Measurements from ENCODE around the gene MOK.

MOK gene

GRCh38 chr14:102225386-102225785 is 79.6 kb downstream of the MOK start:
- H3K9me3 Mint-ChIP-seq, result no peaks in the 10 kb centered on the region
- DNase-seq (ENCODE audit: low spot score in 2 of 2), result no peak
- H3K4me1 Mint-ChIP-seq, result peaks cover 2% of the 10 kb centered on the region
- no peak overlapping the region for H3K27ac Mint-ChIP-seq
- H3K36me3 Mint-ChIP-seq, result peaks cover 6% of the 10 kb centered on the region
- H3K4me3 Mint-ChIP-seq, result no peak overlapping the region
- ATAC-seq (ENCODE audit: low read depth), result no peak
- no peaks in the 10 kb centered on the region for H3K27me3 Mint-ChIP-seq

GRCh38 chr14:102223682-102224081 is 81.3 kb downstream of the MOK start:
- ATAC-seq (ENCODE audit: low read depth) (no peak), DNase-seq (ENCODE audit: low spot score in 2 of 2) (no peak)
- no peaks in the 10 kb centered on the region for H3K9me3 Mint-ChIP-seq
- H3K27me3 Mint-ChIP-seq, result no peaks in the 10 kb centered on the region
- H3K27ac Mint-ChIP-seq, result no peak overlapping the region
- H3K4me3 Mint-ChIP-seq, result no peak overlapping the region
- peaks cover 6% of the 10 kb centered on the region for H3K36me3 Mint-ChIP-seq
- H3K4me1 Mint-ChIP-seq, result peaks cover 9% of the 10 kb centered on the region

- no peak overlapping the region for H3K27ac Mint-ChIP-seq
- H3K9me3 Mint-ChIP-seq, result no peaks in the 10 kb centered on the region
- no peaks in the 10 kb centered on the region for H3K27me3 Mint-ChIP-seq
- DNase-seq (ENCODE audit: low spot score in 2 of 2) (no peak), ATAC-seq (ENCODE audit: low read depth) (no peak)
- H3K4me3 Mint-ChIP-seq, result no peak overlapping the region
- H3K4me1 Mint-ChIP-seq, result peaks cover 9% of the 10 kb centered on the region
- peaks cover 6% of the 10 kb centered on the region for H3K36me3 Mint-ChIP-seq
Measured at GRCh38 chr14:102222751-102223150, 82.2 kb downstream of the MOK start.

GRCh38 chr14:102222009-102222575 is 82.9 kb downstream of the MOK start:
- no peak for ATAC-seq (ENCODE audit: low read depth)
- Mint-ChIP-seq H3K27me3 (no peaks in the 10 kb centered on the region), H3K36me3 (peaks cover 8% of the 10 kb centered on the region), H3K4me3 (no peak overlapping the region), H3K9me3 (no peaks in the 10 kb centered on the region), H3K4me1 (peaks cover 12% of the 10 kb centered on the region), H3K27ac (no peak overlapping the region)
- no peak for DNase-seq (ENCODE audit: low spot score in 2 of 2)

GRCh38 chr14:102221026-102221425 is 83.9 kb downstream of the MOK start:
- H3K4me1 Mint-ChIP-seq, result peaks cover 12% of the 10 kb centered on the region
- no peaks in the 10 kb centered on the region for H3K27me3 Mint-ChIP-seq
- DNase-seq (ENCODE audit: low spot score in 2 of 2), result no peak
- H3K4me3 Mint-ChIP-seq, result no peak overlapping the region
- H3K36me3 Mint-ChIP-seq, result peaks cover 8% of the 10 kb centered on the region
- ATAC-seq (ENCODE audit: low read depth), result no peak
- H3K9me3 Mint-ChIP-seq, result no peaks in the 10 kb centered on the region
- H3K27ac Mint-ChIP-seq, result no peak overlapping the region

- Mint-ChIP-seq H3K4me3 (peak overlapping the region; percentile 3), H3K4me1 (peaks cover 10% of the 10 kb centered on the region), H3K27ac (no peak overlapping the region), H3K27me3 (no peaks in the 10 kb centered on the region), H3K9me3 (no peaks in the 10 kb centered on the region), H3K36me3 (peaks cover 8% of the 10 kb centered on the region)
- peak; percentile 98 for ATAC-seq (ENCODE audit: low read depth)
- DNase-seq (ENCODE audit: low spot score in 2 of 2), result peak; percentile 44 to 60
Measured at GRCh38 chr14:102220031-102220430, 84.9 kb downstream of the MOK start.

- Mint-ChIP-seq H3K9me3 (no peaks in the 10 kb centered on the region), H3K27ac (no peak overlapping the region), H3K36me3 (peaks cover 6% of the 10 kb centered on the region), H3K4me1 (peaks cover 10% of the 10 kb centered on the region), H3K4me3 (no peak overlapping the region), H3K27me3 (no peaks in the 10 kb centered on the region)
- DNase-seq (ENCODE audit: low spot score in 2 of 2) (no peak), ATAC-seq (ENCODE audit: low read depth) (no peak)
Measured at GRCh38 chr14:102219316-102219715, 85.6 kb downstream of the MOK start.

GRCh38 chr14:102218688-102219087 is 86.3 kb downstream of the MOK start:
- Mint-ChIP-seq H3K4me3 (no peak overlapping the region), H3K4me1 (peaks cover 10% of the 10 kb centered on the region), H3K27me3 (no peaks in the 10 kb centered on the region), H3K27ac (no peak overlapping the region), H3K9me3 (no peaks in the 10 kb centered on the region), H3K36me3 (peaks cover 4% of the 10 kb centered on the region)
- ATAC-seq (ENCODE audit: low read depth), result no peak
- no peak for DNase-seq (ENCODE audit: low spot score in 2 of 2)

- ATAC-seq (ENCODE audit: low read depth) (no peak), DNase-seq (ENCODE audit: low spot score in 2 of 2) (no peak)
- no peak overlapping the region for H3K4me3 Mint-ChIP-seq
- no peaks in the 10 kb centered on the region for H3K27me3 Mint-ChIP-seq
- no peaks in the 10 kb centered on the region for H3K9me3 Mint-ChIP-seq
- peaks cover 2% of the 10 kb centered on the region for H3K36me3 Mint-ChIP-seq
- H3K27ac Mint-ChIP-seq, result no peak overlapping the region
- peaks cover 10% of the 10 kb centered on the region for H3K4me1 Mint-ChIP-seq
Measured at GRCh38 chr14:102217987-102218421, 87.0 kb downstream of the MOK start.

- H3K4me3 Mint-ChIP-seq, result no peak overlapping the region
- H3K27ac Mint-ChIP-seq, result no peak overlapping the region
- DNase-seq (ENCODE audit: low spot score in 2 of 2) (no peak), ATAC-seq (ENCODE audit: low read depth) (no peak)
- H3K36me3 Mint-ChIP-seq, result peaks cover 2% of the 10 kb centered on the region
- peaks cover 10% of the 10 kb centered on the region for H3K4me1 Mint-ChIP-seq
- H3K9me3 Mint-ChIP-seq, result no peaks in the 10 kb centered on the region
- H3K27me3 Mint-ChIP-seq, result no peaks in the 10 kb centered on the region
Measured at GRCh38 chr14:102217399-102217798, 87.6 kb downstream of the MOK start.

- ATAC-seq (ENCODE audit: low read depth) (no peak), DNase-seq (ENCODE audit: low spot score in 2 of 2) (no peak)
- H3K27ac Mint-ChIP-seq, result no peak overlapping the region
- H3K27me3 Mint-ChIP-seq, result no peaks in the 10 kb centered on the region
- H3K36me3 Mint-ChIP-seq, result peaks cover 6% of the 10 kb centered on the region
- no peak overlapping the region for H3K4me3 Mint-ChIP-seq
- H3K4me1 Mint-ChIP-seq, result peaks cover 10% of the 10 kb centered on the region
- no peaks in the 10 kb centered on the region for H3K9me3 Mint-ChIP-seq
Measured at GRCh38 chr14:102215576-102216250, 89.3 kb downstream of the MOK start.

GRCh38 chr14:102215071-102215470 is 89.9 kb downstream of the MOK start:
- DNase-seq (ENCODE audit: low spot score in 2 of 2) (no peak), ATAC-seq (ENCODE audit: low read depth) (no peak)
- no peaks in the 10 kb centered on the region for H3K27me3 Mint-ChIP-seq
- H3K4me1 Mint-ChIP-seq, result peaks cover 9% of the 10 kb centered on the region
- H3K27ac Mint-ChIP-seq, result no peak overlapping the region
- peaks cover 6% of the 10 kb centered on the region for H3K36me3 Mint-ChIP-seq
- no peak overlapping the region for H3K4me3 Mint-ChIP-seq
- no peaks in the 10 kb centered on the region for H3K9me3 Mint-ChIP-seq

GRCh38 chr14:102213984-102214658 is 90.8 kb downstream of the MOK start:
- DNase-seq (ENCODE audit: low spot score in 2 of 2) (no peak), ATAC-seq (ENCODE audit: low read depth) (no peak)
- H3K4me1 Mint-ChIP-seq, result peaks cover 2% of the 10 kb centered on the region
- no peak overlapping the region for H3K4me3 Mint-ChIP-seq
- H3K27me3 Mint-ChIP-seq, result no peaks in the 10 kb centered on the region
- H3K36me3 Mint-ChIP-seq, result peaks cover 13% of the 10 kb centered on the region
- H3K9me3 Mint-ChIP-seq, result no peaks in the 10 kb centered on the region
- H3K27ac Mint-ChIP-seq, result no peak overlapping the region

- H3K9me3 Mint-ChIP-seq, result no peaks in the 10 kb centered on the region
- H3K27ac Mint-ChIP-seq, result no peak overlapping the region
- ATAC-seq (ENCODE audit: low read depth) (no peak), DNase-seq (ENCODE audit: low spot score in 2 of 2) (no peak)
- peaks cover 20% of the 10 kb centered on the region for H3K36me3 Mint-ChIP-seq
- no peaks in the 10 kb centered on the region for H3K27me3 Mint-ChIP-seq
- H3K4me3 Mint-ChIP-seq, result no peak overlapping the region
- H3K4me1 Mint-ChIP-seq, result peaks cover 2% of the 10 kb centered on the region
Measured at GRCh38 chr14:102213470-102213869, 91.5 kb downstream of the MOK start.

Data from memory B cell (primary cell).